Activated naive CD8-positive, alpha-beta T cell (primary cell): ENCODE data around the gene CDK12.
"Not testable (repeated sequence)": the region's sequence is repeated elsewhere in the genome, so short reads cannot be mapped to it uniquely, and the experiment has no call there.

ENCODE experiments used
- H3K27ac Mint-ChIP-seq: one replicate; pipeline ENCODE4 v1.8.0; 2021; ENCODE audit warnings: mixed read lengths
- H3K27me3 Mint-ChIP-seq: one replicate; pipeline ENCODE4 v1.8.0; 2021; ENCODE audit warnings: mixed read lengths
- H3K36me3 Mint-ChIP-seq: one replicate; pipeline ENCODE4 v1.8.0; 2021; ENCODE audit warnings: mixed read lengths
- H3K4me1 Mint-ChIP-seq: one replicate; pipeline ENCODE4 v1.8.0; 2021; ENCODE audit warnings: low read depth, mixed read lengths
- H3K4me3 Mint-ChIP-seq: one replicate; pipeline ENCODE4 v1.8.0; 2021; ENCODE audit warnings: mild to moderate bottlenecking, mixed read lengths
- H3K9me3 Mint-ChIP-seq: one replicate; pipeline ENCODE4 v1.8.0; 2021; ENCODE audit warnings: low read depth, mixed read lengths

The CDK12 gene

GRCh38 chr17:39530513-39530912 is 69.2 kb downstream of the CDK12 start:
- no peaks in the 10 kb centered on the region for H3K9me3 Mint-ChIP-seq
- peaks cover 12% of the 10 kb centered on the region for H3K36me3 Mint-ChIP-seq
- H3K27me3 Mint-ChIP-seq = no peaks in the 10 kb centered on the region
- no peak overlapping the region for H3K27ac Mint-ChIP-seq
- no peaks in the 10 kb centered on the region for H3K4me1 Mint-ChIP-seq
- H3K4me3 Mint-ChIP-seq = no peak overlapping the region

DNA sequence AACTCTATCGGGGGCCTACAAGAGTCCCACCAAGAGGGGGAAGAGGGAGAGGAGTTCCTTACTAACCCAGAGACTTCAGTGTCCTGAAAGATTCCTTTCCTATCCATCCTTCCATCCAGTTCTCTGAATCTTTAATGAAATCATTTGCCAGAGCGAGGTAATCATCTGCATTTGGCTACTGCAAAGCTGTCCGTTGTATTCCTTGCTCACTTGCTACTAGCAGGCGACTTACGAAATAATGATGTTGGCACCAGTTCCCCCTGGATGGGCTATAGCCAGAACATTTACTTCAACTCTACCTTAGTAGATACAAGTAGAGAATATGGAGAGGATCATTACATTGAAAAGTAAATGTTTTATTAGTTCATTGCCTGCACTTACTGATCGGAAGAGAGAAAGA is 70.0 kb downstream of the CDK12 start:
- Mint-ChIP-seq H3K36me3 (peaks cover 12% of the 10 kb centered on the region), H3K27me3 (no peaks in the 10 kb centered on the region), H3K27ac (peak overlapping the region; percentile 50), H3K4me1 (no peaks in the 10 kb centered on the region), H3K9me3 (no peaks in the 10 kb centered on the region), H3K4me3 (no peak overlapping the region)

- peaks cover 9% of the 10 kb centered on the region for H3K4me1 Mint-ChIP-seq
- H3K36me3 Mint-ChIP-seq = peaks cover 2% of the 10 kb centered on the region
- H3K27ac Mint-ChIP-seq = no peak overlapping the region
- no peaks in the 10 kb centered on the region for H3K9me3 Mint-ChIP-seq
- no peaks in the 10 kb centered on the region for H3K27me3 Mint-ChIP-seq
- no peak overlapping the region for H3K4me3 Mint-ChIP-seq
Measured at GRCh38 chr17:39533891-39534290, 72.6 kb downstream of the CDK12 start.

DNA sequence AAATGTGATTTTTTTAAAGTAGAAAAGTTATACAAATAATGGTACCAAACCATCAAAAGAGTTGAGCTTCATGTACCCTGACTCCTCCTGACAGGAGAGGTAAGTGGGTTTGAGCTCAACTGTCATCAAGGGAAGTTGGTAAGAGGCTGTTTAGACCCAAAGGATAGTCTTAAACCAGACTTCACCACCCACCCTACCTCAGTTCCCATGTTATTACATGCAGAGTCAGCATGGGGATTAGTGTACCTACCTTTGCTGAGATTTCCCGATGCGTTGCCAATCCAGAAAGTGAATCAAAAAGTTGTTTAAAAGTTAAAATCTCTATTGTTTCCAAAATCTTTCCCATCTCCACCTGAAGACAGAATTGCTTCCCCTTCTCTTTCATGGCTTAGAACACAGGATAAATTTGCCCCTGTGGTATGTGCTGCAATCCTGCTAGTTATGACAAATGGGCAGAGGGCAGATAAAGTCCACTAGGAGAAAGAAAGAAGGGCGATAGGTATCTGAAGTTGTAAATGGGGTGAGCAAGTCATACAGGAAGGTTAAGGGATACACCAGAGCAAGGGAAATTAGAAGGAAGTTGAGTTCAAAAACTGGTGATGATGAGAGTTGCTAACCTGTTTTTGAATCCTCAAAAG is 73.6 kb downstream of the CDK12 start:
- H3K27me3 Mint-ChIP-seq = no peaks in the 10 kb centered on the region
- peaks cover 2% of the 10 kb centered on the region for H3K36me3 Mint-ChIP-seq
- H3K27ac Mint-ChIP-seq = no peak overlapping the region
- no peaks in the 10 kb centered on the region for H3K9me3 Mint-ChIP-seq
- H3K4me3 Mint-ChIP-seq = no peak overlapping the region
- H3K4me1 Mint-ChIP-seq = peaks cover 19% of the 10 kb centered on the region

GRCh38 chr17:39536468-39536867 is 75.2 kb downstream of the CDK12 start:
- H3K27ac Mint-ChIP-seq = no peak overlapping the region
- H3K4me3 Mint-ChIP-seq = no peak overlapping the region
- H3K9me3 Mint-ChIP-seq = no peaks in the 10 kb centered on the region
- H3K36me3 Mint-ChIP-seq = peaks cover under 1% of the 10 kb centered on the region
- peaks cover 19% of the 10 kb centered on the region for H3K4me1 Mint-ChIP-seq
- H3K27me3 Mint-ChIP-seq = no peaks in the 10 kb centered on the region

DNA sequence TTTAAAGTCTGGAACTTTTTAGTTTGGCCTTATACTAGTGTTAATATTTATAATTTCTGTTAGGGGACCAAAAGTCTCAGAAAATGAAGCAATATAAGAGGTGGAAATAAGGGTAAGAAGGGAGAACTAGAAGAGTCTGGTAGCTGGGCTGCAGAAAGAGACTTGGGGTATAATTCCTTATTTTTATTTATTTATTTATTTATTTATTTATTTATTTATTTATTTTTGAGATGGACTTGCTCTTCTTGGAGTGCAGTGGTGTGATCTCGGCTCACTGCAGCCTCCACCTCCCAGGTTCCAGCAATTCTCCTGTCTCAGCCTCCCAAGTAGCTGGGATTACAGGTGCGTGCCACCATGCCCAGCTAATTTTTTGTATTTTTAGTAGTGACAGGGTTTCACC is 76.1 kb downstream of the CDK12 start:
- not testable (repeated sequence) for H3K4me3 Mint-ChIP-seq

GRCh38 chr17:39538866-39539265 is 77.6 kb downstream of the CDK12 start:
- Mint-ChIP-seq H3K36me3 (no peaks in the 10 kb centered on the region), H3K4me1 (peaks cover 19% of the 10 kb centered on the region), H3K27me3 (no peaks in the 10 kb centered on the region), H3K9me3 (no peaks in the 10 kb centered on the region), H3K27ac (no peak overlapping the region), H3K4me3 (no peak overlapping the region)

More for the DNA sequence above, 76.1 kb downstream of the CDK12 start:
- H3K27ac Mint-ChIP-seq, H3K9me3 Mint-ChIP-seq, H3K36me3 Mint-ChIP-seq, H3K27me3 Mint-ChIP-seq: not testable (repeated sequence)
- peaks cover 19% of the 10 kb centered on the region for H3K4me1 Mint-ChIP-seq

- Mint-ChIP-seq H3K4me1 (peaks cover 19% of the 10 kb centered on the region), H3K9me3 (no peaks in the 10 kb centered on the region), H3K27me3 (no peaks in the 10 kb centered on the region), H3K4me3 (no peak overlapping the region), H3K36me3 (peaks cover 2% of the 10 kb centered on the region), H3K27ac (no peak overlapping the region)
Measured at GRCh38 chr17:39540611-39541010, 79.3 kb downstream of the CDK12 start.

DNA sequence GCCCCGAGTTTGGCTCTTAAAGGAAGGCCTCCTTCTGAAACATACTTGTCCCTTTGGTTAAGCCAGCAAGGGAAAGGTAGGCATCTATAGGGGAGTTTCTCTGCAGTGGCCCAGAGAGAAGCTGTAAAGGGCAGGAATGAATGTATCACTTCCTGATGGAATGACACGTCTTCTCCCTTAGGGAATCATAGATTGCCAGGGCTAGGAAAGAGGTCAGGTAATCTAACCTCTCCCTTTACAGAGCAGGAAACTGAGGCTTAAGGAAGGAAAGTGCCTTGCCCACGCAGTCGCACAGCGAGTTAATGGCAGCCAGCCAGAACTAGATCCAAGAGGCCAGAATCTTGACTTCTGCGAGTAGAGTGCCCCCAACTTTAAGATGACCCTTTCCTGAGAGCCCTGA is 80.4 kb downstream of the CDK12 start:
- Mint-ChIP-seq H3K27ac (no peak overlapping the region), H3K9me3 (no peaks in the 10 kb centered on the region), H3K4me3 (no peak overlapping the region), H3K27me3 (no peaks in the 10 kb centered on the region), H3K4me1 (peaks cover 19% of the 10 kb centered on the region), H3K36me3 (peaks cover 6% of the 10 kb centered on the region)

DNA sequence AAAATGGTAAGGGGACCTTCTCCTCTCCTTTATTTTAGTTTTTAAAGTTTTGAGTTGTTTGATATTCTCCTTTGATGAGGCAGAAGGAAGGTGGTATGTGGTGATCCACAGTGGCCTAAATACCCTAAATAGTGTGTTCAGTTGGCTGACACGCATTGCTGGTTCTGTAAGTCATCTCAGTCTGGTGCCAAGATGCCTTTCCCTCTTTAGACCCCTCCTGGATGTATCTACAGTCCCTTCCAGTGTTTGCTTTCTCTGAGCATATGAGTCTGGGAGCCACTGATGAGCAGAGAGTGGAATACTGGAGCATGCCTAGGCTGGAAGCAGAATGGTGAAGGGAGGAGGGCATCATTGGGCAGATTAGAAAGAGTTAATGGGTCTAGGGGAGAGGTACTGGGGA is 81.9 kb downstream of the CDK12 start:
- Mint-ChIP-seq H3K9me3 (no peaks in the 10 kb centered on the region), H3K27ac (no peak overlapping the region), H3K4me1 (peaks cover 16% of the 10 kb centered on the region), H3K36me3 (peaks cover 7% of the 10 kb centered on the region), H3K27me3 (no peaks in the 10 kb centered on the region), H3K4me3 (no peak overlapping the region)

DNA sequence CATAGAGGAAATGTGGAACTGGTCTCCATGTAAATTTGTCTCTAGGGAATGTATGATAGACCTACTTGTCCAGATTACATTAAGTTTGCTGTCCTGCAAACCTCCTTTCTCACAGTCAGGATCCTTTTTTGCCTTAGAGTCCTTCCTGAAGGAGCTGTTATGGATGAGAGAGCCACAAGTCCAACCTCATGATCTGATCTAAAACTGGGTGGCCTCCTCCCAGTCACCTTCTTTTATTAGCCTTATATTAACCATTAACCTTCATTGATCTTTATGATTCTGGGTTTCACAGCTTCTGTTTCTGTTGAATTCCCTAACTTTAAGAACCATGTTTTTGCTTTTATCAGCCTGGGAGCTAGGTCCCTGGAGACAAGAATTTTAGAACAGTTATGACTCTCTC is 82.4 kb downstream of the CDK12 start:
- H3K4me3 Mint-ChIP-seq = no peak overlapping the region
- no peaks in the 10 kb centered on the region for H3K27me3 Mint-ChIP-seq
- H3K27ac Mint-ChIP-seq = no peak overlapping the region
- H3K9me3 Mint-ChIP-seq = no peaks in the 10 kb centered on the region
- H3K4me1 Mint-ChIP-seq = peaks cover 12% of the 10 kb centered on the region
- H3K36me3 Mint-ChIP-seq = peaks cover 7% of the 10 kb centered on the region

DNA sequence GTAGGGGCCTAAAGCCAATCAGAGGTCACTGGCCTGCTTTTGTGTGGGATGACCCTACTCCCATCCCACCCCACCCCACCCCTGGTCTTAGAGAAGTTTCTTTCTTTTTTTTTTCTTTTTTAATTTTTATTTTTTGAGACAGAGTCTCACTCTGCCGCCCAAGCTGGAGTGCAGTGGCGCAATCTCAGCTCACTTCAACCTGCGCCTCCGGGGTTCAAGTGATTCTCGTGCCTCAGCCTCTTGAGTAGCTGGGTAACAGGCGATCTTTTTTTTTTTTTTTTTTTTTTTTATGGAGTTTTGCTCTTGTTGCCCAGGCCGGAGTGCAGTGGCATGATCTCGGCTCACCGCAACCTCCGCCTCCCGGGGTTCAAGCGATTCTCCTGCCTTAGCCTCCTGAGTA is 83.1 kb downstream of the CDK12 start:
- H3K27me3 Mint-ChIP-seq, H3K4me3 Mint-ChIP-seq, H3K36me3 Mint-ChIP-seq, H3K9me3 Mint-ChIP-seq, H3K27ac Mint-ChIP-seq, H3K4me1 Mint-ChIP-seq: not testable (repeated sequence)

- peaks cover 11% of the 10 kb centered on the region for H3K36me3 Mint-ChIP-seq
- no peaks in the 10 kb centered on the region for H3K27me3 Mint-ChIP-seq
- no peaks in the 10 kb centered on the region for H3K4me1 Mint-ChIP-seq
- no peaks in the 10 kb centered on the region for H3K9me3 Mint-ChIP-seq
- no peak overlapping the region for H3K27ac Mint-ChIP-seq
- H3K4me3 Mint-ChIP-seq = no peak overlapping the region
Measured at GRCh38 chr17:39547713-39548478, 86.6 kb downstream of the CDK12 start.

DNA sequence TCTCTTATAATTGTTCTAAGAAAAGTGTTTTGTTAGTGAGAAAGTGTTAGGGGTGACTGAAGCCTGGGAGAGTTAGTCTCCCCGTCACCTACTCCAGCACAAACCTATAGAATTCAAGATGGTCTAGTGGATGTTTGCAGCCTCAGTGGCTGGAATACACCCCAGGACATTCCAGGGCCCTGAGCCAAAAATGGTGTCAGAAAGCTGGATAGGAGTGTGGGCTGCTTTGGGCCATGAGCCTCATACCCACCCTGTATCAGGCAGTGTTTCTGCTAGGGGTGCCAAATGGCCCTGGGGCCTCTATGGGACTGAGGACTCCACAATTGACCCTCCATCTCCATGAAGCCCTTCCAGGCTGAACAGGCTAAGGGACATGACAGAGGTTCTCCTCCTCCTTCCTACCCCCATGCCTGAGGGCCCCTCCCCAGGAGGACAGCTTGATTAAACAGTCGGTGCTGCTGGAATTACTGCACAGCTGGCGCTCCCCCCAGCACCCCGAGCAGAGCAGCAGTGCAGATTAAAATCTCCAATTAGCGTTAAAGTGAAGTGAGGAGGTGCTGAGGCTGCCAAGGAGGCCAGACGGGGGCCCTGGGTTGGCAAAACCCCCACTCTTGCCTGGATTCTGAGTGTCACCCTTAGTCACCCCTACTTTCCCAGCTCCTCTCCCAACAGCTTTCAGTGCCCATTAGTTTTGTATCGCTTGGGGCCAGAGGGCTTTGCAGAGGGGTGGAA is 87.4 kb downstream of the CDK12 start:
- H3K4me1 Mint-ChIP-seq = no peaks in the 10 kb centered on the region
- no peaks in the 10 kb centered on the region for H3K9me3 Mint-ChIP-seq
- H3K27ac Mint-ChIP-seq = no peak overlapping the region
- H3K27me3 Mint-ChIP-seq = no peaks in the 10 kb centered on the region
- no peak overlapping the region for H3K4me3 Mint-ChIP-seq
- peaks cover 14% of the 10 kb centered on the region for H3K36me3 Mint-ChIP-seq

DNA sequence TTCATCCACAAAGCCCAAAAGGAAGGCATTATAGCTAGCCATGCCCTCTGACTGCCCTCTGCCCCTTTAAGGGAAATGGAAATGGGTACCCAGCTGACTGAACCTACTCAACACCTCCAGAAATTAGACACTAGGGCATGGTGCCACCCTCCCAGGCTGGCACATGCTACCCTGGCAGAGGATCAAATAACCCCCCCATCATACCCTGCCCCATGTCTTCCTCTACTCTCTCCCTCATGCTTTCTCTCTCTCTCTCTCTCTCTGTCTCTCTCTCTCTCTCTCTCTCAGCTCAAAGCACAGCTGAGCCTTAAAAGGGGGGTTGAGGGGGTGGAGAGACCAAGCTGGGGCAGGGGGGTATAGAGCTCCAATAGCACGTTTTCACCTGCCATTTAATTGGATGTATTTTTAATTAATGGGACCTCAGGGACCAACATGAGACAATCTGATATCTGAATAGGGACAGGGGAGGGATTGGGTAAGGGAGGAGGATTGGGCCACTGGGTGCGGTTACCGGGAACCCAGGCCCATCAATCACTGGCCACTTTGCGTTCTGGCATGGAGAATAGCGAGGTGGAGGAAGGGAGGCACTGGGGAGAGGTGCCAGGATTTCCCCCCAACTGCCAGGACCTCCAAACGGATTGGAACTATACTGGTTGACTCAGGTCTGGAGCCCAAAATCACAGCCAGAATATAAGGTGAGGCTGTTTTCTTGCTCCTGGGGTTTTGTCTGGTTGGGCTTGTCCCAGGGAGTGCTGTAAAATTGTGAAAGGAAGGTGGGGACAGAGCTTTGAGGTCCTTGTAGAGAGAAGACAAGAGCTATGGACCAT is 88.7 kb downstream of the CDK12 start:
- no peaks in the 10 kb centered on the region for H3K4me1 Mint-ChIP-seq
- H3K9me3 Mint-ChIP-seq = no peaks in the 10 kb centered on the region
- H3K27me3 Mint-ChIP-seq = no peaks in the 10 kb centered on the region
- H3K36me3 Mint-ChIP-seq = peaks cover 13% of the 10 kb centered on the region
- no peak overlapping the region for H3K27ac Mint-ChIP-seq
- H3K4me3 Mint-ChIP-seq = no peak overlapping the region
